Measurements from ENCODE around the gene CCDC124.

DNA sequence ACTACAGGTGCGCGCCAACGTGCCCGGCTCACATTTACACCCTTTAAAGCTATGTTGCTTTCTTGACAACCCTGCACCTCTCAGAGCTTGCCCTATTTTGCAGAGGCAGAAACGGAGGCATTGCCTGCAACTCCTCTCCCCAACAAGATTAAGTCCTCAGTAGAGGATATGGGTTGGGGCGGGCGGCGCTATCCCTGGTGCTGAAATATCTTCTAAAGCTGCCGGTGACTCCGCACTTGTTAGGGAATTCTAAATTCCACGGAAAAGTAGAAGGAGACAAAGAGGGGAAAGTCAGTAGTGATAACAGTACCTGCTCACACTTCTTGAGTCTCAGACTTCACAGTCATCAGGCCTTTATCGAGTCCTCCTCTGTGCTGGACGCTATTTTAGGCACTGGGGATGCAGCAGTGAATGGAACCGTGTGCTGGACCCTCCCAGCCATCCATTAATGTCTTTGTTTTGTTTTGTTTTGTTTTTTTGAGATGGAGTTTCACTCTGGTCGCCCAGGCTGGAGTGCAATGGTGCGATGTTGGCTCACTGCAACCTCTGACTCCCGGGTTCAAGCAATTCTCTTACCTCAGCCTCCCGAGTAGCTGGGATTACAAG lies 43.1 kb upstream of the CCDC124 start:
- no peak for TF ChIP-seq POLR2A (IDR thresholded peaks at IDR 0.05; ENCODE audit: low read length)
- no peak for TF ChIP-seq GATA1 (IDR thresholded peaks at IDR 0.05; ENCODE audit: low read depth, low read length)

All from erythroblast (primary cell).